GM06990 (cell line): ENCODE measurements around the gene SORL1-AS1.
A peak's percentile ranks its signal among the peaks of the same experiment; 100 is the strongest.

Experiments used
- DNase-seq: peaks from one replicate; pipeline ENCODE4 v3.0.0-alpha.2; 2011; ENCODE audit not compliant: insufficient read length; ENCODE audit errors: extremely low read depth
- H3K27me3 ChIP-seq: replicated peaks from 2 replicates; pipeline ENCODE4 v1.6.0; 2011; ENCODE audit warnings: low read length; ENCODE audit not compliant: control insufficient read depth, insufficient read depth
- H3K36me3 ChIP-seq: 2 replicates; pipeline ENCODE4 v1.5.1; 2011; ENCODE audit warnings: low read length; ENCODE audit not compliant: control insufficient read depth, insufficient read depth
- H3K4me3 ChIP-seq: replicated peaks from 2 replicates; pipeline ENCODE4 v1.5.1; 2011; ENCODE audit warnings: low read depth, mild to moderate bottlenecking, control low read depth, low read length
- TF ChIP-seq, protein P1 (sequence below): IDR thresholded peaks from 2 replicates; pipeline ENCODE4 v1.5.1; 2011; ENCODE audit warnings: low read length, control low read depth, mild to moderate bottlenecking, inconsistent platforms; ENCODE audit not compliant: insufficient read depth, poor library complexity, severe bottlenecking

SORL1-AS1 gene

DNA sequence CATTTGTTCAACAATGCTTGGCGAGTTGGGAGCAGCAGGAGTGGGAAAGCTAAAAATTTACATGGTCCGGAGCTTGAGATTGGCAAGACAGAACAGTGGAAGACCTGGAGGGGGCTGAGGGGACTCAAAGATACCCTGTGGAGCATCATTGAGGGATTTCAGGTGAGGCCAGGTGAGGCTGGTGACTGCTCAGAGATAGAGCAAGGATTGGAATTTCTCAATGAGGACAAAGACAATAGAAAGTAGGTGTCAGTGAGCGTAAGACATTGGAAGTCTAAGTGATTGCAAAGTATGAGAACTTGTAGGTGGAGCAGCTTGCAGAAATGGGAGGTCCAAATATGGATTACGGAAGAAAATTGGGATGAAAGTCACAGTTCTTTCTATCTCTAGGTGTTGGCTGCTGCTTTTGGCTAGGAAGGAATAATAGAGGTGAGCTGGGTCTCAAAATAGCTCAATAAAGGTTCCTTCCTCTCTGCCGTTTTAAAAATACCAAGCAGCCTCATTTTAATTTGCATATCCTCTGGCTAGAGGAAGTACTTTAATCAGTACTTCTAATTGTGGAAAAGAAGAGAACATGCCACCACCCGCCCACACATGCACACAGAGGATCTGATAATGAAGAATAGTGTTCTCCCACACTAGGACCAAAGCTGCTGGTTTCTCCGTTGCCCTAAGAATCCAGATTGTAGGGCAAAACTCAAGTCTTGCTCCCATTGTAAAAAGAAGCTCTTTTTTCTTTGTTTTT is 41.8 kb upstream of the SORL1-AS1 start:
- peak overlapping the region; percentile 38 for H3K4me3 ChIP-seq
- TF ChIP-seq, protein P1, sequence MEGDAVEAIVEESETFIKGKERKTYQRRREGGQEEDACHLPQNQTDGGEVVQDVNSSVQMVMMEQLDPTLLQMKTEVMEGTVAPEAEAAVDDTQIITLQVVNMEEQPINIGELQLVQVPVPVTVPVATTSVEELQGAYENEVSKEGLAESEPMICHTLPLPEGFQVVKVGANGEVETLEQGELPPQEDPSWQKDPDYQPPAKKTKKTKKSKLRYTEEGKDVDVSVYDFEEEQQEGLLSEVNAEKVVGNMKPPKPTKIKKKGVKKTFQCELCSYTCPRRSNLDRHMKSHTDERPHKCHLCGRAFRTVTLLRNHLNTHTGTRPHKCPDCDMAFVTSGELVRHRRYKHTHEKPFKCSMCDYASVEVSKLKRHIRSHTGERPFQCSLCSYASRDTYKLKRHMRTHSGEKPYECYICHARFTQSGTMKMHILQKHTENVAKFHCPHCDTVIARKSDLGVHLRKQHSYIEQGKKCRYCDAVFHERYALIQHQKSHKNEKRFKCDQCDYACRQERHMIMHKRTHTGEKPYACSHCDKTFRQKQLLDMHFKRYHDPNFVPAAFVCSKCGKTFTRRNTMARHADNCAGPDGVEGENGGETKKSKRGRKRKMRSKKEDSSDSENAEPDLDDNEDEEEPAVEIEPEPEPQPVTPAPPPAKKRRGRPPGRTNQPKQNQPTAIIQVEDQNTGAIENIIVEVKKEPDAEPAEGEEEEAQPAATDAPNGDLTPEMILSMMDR, result no peak
- peak; percentile 40 for DNase-seq
- H3K27me3 ChIP-seq, result no peaks in the 10 kb centered on the region
- H3K36me3 ChIP-seq, result peaks cover 27% of the 10 kb centered on the region

DNA sequence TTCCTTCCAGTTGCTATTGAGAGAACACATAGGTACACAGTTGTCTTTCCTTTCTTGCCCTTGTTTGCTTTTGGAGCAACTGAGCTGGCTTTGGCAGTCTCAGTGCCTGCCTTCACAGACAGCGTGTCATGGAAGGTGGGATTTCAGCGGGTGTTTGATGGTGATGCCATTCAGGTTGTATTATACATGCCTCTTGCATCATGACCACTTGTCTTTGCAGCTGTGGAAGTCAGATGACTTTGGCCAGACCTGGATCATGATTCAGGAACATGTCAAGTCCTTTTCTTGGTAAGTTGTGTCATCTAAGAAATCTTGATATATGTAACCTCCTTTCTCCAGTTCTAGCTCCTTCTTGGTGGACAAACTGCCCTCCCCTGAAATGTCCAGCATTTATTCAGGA is 37.1 kb upstream of the SORL1-AS1 start:
- TF ChIP-seq, protein P1, result no peak
- H3K36me3 ChIP-seq, result peaks cover 32% of the 10 kb centered on the region
- H3K27me3 ChIP-seq, result no peaks in the 10 kb centered on the region
- H3K4me3 ChIP-seq, result no peak overlapping the region
- DNase-seq, result no peak

GRCh38 chr11:121488641-121489040 is 35.9 kb upstream of the SORL1-AS1 start:
- DNase-seq, result no peak
- H3K4me3 ChIP-seq, result no peak overlapping the region
- no peaks in the 10 kb centered on the region for H3K27me3 ChIP-seq
- peaks cover 32% of the 10 kb centered on the region for H3K36me3 ChIP-seq
- TF ChIP-seq, protein P1, result no peak

GRCh38 chr11:121488170-121488569 is 35.4 kb upstream of the SORL1-AS1 start:
- TF ChIP-seq, protein P1, result no peak
- no peak for DNase-seq
- peaks cover 32% of the 10 kb centered on the region for H3K36me3 ChIP-seq
- H3K4me3 ChIP-seq, result no peak overlapping the region
- H3K27me3 ChIP-seq, result no peaks in the 10 kb centered on the region

GRCh38 chr11:121487191-121487590 is 34.4 kb upstream of the SORL1-AS1 start:
- TF ChIP-seq, protein P1, result no peak
- DNase-seq, result no peak
- peaks cover 32% of the 10 kb centered on the region for H3K36me3 ChIP-seq
- no peaks in the 10 kb centered on the region for H3K27me3 ChIP-seq
- no peak overlapping the region for H3K4me3 ChIP-seq
